Measurements from ENCODE around the gene LMNTD1.
"Not testable (repeated sequence)": the region's sequence is repeated elsewhere in the genome, so short reads cannot be mapped to it uniquely, and the experiment has no call there.

LMNTD1 gene, protein sequence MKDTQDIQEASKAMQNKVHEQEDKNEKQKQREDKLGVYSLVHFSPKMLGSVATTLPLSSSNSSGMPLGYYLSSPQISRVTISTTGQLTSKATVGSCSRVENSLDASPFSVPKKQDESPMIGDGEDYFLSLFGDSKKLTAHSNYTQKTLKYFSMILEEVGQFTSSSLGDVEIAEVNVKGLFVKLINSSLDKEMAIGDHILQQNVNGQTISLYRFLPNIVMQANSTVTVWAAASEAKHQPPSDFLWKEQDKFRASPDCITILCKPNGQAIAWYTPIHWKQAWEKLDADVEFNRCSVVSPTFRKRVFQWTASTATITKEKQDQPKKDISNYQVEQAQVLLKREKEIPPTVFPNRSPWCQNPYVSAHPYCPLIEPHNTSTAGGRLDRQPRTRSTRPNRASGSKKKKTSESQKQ

DNA sequence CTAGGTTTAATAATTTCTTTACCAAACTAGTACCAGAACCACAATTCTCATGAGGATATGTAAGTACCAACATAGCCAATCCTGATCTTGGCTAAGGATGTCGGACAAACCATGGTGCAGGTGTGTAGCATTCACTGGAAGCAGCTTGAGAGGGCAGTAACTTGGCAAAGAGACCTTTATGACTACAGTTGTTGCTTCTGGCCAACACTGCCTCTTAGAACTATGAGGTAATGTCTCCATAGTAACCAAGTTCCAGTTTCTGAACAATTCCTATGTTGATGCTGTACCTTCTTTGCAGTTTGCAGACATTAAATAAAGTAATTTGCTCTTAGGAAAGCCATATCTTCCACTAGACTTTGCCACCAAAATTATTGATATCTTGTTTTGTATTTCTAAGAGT is at the start of gene LMNTD1:
Gene LMNTD1 (minus strand): TSS at position 186 of the 400 bp plus-strand sequence. CDS start 324 bp downstream, outside the sequence.
- no peak for DNase-seq (ENCODE audit: low read depth)

DNA sequence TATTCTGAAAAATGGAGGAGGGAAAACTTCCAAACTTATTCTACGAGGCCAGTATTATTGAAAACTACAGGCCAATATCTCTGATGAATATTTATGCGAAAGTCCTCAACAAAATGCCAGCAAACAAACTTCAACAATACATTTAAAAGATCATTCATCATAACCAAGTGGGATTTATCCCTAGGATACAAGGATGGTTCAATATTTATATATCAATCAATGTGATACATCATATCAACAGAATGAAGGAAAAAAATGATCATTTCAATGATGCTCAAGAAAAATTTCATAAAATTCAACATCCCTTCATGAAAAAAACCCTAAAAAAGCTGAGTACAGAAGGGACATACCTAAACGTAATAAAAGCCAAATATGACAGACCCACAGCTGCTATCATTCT is 45.9 kb upstream of the LMNTD1 start:
- DNase-seq (ENCODE audit: low read depth), result no peak

DNA sequence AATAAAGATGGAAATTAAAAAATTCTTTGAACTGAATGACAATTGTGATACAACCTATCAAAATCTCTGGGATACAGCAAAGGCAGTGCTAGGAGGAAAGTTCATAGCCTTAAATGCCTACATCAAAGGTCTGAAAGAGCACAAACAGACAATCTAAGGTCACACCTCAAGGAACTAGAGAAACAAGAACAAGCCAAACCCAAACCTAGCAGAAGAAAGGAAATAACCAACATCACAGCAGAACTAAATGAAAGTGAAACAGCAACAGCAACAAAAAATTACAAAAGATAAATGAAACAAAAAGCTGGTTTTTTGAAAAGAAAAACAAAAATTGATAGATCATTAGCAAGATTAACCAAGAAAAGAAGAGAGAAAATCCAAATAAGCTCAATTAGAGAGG is 42.4 kb upstream of the LMNTD1 start:
- DNase-seq (ENCODE audit: low read depth), result not testable (repeated sequence)

DNA sequence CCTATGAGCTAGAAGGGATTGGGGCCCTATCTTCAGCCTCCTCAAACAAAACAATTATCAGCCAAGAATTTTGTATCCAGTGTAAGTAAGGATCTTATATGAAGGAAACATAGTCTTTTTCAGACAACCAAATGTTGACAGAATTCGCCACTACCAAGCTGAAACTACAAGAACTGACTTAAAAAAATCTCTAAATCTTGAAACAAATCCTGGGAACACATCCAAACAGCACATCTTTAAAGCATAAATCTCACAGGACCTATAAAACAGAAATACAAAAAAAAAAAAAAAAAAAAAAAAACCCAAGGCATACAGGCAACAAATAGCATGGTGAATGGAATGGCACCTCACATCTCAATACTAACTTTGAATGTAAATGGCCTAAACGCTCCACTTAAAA is 41.3 kb upstream of the LMNTD1 start:
- no peak for DNase-seq (ENCODE audit: low read depth)

DNA sequence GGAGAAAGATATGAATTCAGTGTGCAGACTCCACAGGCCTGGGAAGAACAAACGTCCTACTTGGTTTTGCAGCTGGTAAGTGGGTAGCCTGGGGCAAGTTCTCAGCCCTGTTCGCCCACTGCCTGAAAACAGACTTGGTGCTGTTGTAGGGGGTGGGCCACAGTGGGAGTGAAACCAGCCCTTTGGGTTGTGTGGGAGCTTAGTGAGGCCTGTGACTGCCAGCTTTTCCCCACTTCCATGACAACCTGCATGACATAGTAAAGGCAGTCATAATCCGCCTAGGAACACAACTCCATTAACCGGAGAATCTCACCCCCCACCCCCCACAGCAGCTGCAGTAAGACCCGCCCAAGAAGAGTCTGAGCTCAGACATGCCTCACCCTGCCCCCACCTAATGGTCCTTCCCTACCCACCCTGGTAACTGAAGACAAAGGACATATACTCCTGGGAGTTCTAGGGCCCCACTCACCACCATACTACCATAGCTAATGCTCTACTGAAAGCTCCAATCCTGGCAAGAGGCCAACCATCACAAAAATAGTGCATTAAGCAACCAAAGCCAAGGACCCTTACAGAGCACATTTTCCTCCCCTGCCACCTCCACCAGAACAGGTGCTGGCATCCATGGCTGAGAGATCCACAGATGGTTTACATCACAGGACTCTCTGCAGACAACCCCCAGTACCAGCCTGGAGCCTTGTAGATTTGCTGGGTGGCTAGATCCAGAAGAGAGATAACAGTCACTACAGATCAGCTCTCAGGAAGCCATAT is 39.8 kb upstream of the LMNTD1 start:
- DNase-seq (ENCODE audit: low read depth), result no peak

DNA sequence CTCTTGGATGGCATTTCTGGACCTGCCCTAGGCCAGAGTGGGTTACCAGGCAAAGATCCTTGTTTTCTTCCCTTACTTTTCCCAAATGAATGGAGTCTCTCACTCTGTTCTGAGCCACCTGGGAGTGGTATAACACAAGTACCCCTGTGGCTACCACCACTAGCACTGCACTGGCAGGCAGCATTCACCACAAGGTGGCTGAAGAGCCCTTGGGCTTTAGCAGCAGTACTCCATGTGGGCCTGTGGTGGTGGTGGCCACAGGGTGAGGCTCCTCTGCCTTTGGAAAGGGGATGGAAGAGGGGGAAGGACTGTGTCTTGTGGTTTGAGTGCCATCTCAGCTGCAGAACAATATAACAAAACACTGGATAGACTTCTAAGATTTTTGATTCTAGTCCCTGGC is 38.1 kb upstream of the LMNTD1 start:
- no peak for DNase-seq (ENCODE audit: low read depth)

DNA sequence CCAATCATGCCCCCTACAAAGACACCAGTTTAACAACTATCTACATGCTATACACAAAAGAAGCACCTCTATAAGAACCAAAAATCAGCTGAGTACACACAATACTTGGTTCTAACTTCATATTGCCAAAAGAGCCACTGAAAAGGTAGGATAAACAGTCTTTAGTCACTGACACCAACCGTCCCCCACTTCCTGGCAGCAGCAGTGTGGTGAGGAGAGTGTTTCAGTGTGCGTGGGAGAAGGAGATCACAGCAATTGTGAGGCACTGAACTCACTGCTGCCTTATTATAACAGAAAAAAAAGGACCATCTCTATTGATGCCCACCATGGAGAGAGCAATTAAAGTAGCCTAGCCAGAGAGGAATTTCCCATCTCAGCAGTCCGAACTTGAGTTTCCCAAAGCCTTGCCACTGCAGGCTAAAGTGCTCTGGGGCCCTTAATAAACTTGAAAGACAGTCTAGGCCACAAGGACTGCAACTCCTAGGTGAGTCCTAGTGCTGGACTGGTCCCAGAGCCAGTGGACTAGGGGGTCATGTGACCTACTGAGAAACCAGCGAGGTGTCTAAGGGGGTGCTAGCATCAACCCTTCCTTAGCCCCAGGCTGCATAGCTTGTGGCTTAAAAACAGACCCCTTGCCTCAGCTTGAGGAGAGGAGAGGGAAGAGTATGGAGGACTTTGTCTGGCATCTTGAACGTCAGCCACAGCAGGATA is 37.1 kb upstream of the LMNTD1 start:
- peak; percentile 6 for DNase-seq (ENCODE audit: low read depth)

DNA sequence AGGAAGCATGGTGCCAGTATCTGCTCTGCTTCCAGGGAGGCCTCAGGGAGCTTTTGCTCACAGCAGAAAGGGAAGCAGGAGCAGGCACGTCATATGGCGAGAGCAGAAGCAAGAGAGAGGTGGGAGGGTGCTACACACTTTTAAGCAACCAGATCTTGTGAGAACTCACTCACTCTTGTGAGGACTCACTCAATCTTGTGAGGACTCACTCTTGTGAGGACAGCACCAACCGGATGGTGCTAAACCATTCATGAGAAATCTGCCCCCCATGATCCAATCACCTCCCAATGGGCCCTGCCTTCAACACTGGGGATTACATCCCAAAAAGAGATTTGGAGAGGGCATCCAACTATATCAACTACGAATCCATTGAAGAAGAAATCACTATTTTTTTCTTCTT is 34.3 kb upstream of the LMNTD1 start:
- no peak for DNase-seq (ENCODE audit: low read depth)

DNA sequence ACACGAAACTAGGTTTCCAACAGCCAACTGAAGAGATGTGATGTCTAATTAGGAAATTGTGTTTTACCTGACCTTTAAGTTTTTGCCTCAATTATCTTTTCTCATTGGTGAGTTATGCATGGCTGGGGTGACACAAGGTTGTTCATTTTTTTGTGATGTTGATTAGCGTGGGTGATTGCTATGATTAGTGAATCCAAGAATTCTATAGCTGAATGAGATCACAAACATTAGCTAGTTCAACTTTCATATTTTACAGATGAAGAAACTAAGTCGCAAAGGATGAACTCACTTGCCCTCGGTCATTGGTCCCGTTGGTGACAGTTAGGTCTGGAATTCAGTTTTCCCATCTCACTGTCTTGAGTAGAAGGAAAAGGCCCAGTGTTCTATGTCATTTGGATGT is 32.6 kb upstream of the LMNTD1 start:
- DNase-seq (ENCODE audit: low read depth), result no peak

DNA sequence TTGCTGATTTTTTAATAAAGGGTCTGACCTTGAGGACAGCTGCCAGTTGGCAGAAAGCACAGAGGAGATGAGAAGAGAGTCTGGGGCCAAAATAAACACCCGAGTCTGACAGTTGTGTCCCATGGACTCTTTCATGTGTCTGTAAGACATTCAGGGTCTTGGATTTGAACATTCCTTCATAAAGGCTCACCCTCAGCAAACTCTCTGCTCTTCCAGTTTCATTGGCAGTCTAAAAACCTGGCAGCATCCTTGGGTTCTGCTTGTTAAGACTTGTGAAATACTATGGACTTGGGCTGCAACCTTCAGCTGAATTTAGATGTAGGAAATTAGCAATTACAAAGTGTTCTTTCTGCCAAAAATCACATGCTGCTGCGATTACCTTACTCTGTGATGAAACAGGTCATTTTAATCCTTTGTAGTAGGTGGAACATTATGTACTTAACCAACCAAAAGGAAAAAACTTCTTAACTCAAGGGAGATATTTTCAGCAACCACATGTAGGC is 32.0 kb upstream of the LMNTD1 start:
- no peak for DNase-seq (ENCODE audit: low read depth)

DNA sequence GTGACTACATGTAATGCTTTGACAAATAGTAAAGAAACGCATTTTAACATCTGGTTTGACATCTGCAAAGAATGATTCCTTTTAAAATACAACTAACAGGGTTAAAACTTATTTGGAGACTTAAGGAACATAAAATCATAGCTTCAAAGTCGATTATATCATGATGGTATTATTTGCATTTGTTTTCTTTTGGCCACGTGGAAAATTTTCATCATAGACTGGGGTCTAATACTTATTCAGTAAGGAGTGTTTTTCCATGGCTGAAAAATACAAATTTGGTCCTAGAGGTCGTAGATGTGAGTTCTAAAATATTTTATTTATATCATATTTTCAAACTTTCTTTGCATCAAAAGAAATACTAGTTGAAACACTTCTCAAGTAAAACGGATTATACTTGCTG is 31.5 kb upstream of the LMNTD1 start:
- DNase-seq (ENCODE audit: low read depth), result no peak

DNA sequence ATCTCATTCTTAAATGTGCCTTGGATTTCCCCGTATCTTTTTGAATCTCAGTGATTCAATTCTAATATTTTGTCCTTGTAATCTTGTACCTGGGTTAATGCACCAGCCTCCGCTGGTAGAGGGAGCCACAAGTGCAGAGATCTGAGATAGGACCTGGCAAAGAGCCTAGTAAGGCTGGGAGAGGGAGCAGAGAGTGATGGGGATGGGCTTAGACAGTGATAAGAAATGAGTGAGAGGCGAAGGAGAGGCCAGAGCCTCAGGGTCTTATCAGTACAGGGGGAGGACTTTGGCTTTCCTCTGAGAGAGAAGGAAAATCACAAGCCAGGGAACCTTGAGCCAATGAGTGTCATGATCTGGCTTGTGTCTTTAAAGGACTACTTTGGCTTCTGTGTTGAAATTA is 30.5 kb upstream of the LMNTD1 start:
- no peak for DNase-seq (ENCODE audit: low read depth)

DNA sequence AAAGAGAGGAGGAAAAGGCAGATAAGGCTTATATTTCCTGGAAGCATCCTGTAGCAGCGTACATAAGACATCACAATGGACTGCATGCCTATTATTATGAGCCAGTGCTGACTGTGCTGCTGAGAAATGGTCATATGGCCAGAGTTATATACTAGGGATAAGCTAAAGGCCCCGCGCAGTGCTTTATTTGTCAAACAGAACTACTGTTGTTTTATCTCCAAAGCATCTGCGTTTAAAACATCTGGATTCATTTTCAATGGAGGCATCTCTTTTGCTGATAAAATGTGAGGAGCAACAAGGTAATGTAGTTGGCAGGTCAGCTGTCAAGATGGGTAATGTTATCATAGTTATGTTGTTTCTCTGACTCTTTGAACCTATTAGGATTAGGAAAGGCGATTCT is 28.0 kb upstream of the LMNTD1 start:
- DNase-seq (ENCODE audit: low read depth), result no peak

DNA sequence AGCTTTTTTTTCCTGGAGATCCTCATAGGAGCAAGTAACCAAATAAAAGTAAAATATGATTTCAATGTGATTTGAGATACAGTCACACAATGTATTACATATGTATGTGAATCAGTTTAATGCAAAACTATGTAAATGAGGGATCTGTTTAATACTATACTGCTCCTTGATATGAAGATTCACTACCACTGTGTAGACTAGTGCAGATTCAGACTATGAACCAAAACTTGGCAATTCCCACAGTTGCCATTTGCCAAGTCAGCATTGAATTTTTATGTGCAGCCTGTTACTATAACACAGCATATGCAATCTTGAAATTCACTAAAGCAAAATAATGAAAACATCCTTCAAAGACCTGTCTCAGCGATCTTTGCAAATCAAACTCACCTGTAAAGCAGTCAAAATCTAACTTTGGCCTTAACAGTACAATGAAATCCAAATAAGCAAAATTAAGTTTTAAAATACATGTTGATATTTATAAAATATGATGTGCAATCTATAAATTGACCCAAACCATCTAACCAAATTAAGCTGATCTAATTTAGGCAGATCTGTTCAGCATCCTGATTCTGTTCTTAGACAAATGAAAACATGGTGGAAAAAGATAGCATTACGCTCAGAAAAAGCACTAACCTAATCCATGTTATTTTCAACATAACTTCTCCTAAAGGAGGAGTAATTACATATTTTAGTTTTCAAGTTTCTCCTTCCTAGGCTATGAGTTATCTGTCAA is 25.5 kb upstream of the LMNTD1 start:
- DNase-seq (ENCODE audit: low read depth), result no peak

DNA sequence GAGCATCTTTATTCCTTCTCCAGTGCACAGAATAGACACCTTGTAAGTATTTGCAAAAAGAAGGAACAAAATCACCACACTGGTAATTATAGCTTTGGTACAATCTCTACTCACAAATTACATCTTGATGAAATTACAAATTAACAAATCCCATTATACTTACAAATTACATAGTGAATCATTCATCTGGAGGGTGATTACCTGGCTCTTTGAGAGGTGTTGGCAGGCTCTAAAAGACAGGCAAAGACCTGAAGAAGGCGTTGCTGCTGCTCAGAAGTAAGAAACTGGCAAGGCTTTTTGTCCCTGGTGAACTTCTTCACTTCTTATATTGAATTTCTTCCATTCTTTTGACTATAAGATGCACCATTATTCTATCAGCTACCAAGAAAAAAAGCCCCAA is 21.7 kb upstream of the LMNTD1 start:
- DNase-seq (ENCODE audit: low read depth), result no peak

DNA sequence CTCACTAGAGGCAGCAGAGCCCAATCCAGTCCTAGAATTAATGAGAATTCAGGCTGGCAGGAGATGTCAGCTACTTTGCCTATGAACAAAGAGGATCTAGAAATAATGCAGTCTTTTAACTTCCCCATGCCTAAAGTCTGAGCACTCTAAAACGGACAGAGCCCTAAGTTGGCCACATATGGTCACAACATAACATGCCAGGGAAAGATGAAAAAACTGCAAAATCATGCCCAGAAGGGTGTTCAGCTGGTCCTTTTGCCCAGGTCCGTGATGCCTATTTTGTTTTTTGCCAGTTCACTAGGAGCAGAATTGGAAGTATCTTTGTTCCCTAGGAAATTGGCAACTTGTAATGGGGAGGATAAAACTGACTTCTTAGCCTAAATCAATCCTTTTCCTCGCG is 20.3 kb upstream of the LMNTD1 start:
- no peak for DNase-seq (ENCODE audit: low read depth)

DNA sequence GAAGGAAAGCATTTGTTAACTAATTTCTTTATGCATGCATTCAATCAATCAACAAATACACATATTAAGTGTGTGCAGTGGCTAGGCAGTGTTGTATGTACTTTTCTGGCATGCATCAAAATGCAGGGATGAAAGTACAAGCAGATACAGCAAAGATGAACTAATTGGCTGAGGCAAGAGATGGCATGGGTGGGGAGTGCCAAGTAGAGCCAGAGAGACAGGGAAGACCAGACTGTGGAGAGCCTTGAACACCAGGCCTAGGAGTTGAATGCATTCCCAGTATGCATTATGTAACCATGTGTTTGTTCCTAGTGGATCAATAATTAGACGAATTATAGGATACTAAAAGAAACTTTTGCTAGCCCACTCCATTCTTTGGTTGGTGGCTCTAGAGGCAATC is 17.3 kb upstream of the LMNTD1 start:
- DNase-seq (ENCODE audit: low read depth), result no peak

DNA sequence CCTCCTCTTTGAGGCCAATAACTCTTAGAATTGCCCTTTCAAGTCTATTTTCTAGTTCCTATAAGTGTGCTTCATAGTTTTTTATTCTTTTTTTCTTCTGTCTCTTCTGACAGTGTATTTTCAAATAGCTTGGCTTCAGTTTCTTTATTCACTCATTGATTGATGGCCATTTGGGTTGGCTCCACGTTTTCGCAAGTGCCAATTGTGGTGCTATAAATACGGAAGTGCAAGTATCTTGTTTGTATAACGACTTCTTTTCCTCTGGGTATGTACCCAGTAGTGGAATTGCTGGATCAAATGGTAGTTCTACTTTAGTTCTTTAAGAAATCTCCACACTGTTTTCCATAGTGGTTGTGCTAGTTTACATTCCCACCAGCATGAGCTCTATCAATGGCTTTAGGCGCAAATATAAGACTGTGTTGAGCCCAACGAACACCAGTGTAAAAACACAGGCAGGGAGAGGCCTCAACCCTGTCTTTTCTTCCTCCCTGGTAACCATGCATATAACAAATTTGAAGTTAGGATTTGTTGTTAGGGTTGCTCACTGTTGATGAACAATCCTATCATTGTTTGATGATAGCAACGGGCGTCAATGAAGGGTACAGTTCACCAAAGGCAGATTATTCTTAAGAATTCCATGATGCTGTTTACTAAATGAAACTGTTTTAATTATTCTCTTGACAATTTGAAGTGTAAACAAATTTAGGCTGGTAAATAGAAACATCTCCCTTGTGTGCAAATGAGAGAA is 13.3 kb upstream of the LMNTD1 start:
- no peak for DNase-seq (ENCODE audit: low read depth)

DNA sequence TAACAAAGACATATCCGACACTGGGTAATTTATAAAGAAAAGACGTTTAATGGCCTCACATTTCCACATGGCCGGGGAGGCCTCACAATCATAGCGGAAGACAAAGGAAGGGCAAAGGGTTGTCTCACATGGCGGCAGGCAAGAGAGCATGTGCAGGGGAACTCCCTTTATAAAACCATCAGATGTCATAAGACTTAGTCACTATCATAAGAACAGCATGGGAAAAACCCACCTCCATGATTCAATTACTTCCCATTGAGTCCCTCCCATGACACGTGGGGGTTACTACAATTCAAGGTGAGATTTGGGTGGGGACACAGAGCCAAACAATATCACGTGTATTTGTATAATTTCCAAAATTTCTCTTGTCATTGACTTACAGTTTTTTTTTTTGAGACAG is 5.5 kb upstream of the LMNTD1 start:
- DNase-seq (ENCODE audit: low read depth), result no peak

DNA sequence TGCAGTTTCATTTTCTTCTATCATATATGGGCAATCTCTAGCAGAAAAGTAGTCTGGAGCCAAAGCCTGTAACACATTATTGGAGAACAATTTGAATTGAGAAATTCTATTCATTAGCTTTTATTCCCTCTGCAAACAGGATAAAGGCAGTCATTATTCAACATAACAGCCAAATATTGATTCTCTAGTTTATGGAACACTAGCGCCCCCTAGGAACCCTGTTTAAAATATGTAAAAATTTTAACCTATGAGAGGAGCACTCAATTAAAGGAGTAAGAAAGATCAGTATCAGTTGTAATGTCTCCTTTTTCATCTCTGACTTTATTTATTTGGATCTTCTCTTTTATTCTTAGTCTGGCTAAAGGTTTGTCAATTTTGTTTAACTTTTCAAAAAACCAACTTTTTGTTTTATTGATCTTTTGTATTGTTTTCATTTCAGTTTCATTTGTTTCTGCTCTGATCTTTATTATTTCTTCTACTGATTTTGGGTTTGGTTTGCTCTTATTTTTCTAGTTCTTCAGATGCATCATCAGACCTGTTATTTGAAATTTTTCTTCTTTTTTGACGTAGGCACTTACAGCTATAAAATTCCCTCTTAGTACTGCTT is 4.8 kb upstream of the LMNTD1 start:
- no peak for DNase-seq (ENCODE audit: low read depth)

DNA sequence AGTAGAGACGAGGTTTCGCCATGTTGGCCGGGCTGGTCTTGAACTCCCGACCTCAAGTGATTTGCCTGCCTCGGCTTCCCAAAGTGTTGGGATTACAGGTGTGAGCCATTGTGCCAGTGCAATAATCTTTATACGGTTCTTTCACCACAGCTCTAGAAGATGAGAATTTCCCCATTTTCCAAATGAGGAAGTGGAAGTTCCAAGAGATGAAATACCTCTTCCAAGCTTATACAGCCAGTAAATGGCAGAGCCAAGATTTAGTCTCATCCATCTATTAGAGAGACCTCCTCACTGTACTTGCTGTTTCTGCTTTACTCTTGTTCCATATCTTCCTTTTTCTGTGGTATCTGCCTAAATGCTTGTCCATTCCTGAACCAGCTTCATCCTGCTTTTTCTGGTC is 3.1 kb upstream of the LMNTD1 start:
- DNase-seq (ENCODE audit: low read depth), result no peak
